Muscle of back (tissue), 11 donors: ENCODE measurements around the gene MYH9. TPM values are rescaled to one million over a fixed set of nuclear protein-coding genes. Genes with fewer than 3 reads are reported as not detected.
"Not testable (repeated sequence)": the region's sequence is repeated elsewhere in the genome, so short reads cannot be mapped to it uniquely, and the experiment has no call there.

Experiments
- DNase-seq, 3 donors: peaks; one replicate each; pipeline versions ENCODE4 v3.0.0 to v3.0.0-alpha.2; 2013
- polyA plus RNA-seq, 10 donors: library from polyadenylated mRNA; unstranded; fragments of 120-200 nt; gene quantifications; one replicate each; pipeline ENCODE4 v1.2.1, GENCODE V29; 2013; ENCODE audit not compliant: insufficient read length in 10 of 10

MYH9 gene
- polyA plus RNA-seq, 10 donors, result 89.8 to 154 (median 103) TPM

DNA sequence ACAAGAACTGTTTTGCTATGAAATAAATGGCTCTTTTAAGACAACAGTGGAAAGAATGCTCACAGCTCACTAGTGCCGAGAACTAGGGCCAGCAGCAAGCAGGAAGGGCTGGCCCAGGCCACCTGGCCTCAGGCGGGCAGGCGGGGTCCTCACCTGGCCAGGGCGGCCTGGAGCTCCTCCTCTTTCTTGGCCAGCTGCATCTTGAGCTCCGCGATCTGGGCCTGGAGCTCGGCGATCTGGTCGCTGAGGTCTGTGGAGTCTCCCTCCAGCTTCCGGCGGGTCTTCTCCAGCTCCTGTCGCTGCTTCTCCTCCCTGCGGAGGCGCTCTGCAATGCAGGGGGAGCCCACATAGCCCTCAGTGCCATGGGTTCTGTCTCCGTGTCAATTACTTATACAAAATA lies 91.1 kb downstream of the MYH9 start:
- DNase-seq, result no peak

DNA sequence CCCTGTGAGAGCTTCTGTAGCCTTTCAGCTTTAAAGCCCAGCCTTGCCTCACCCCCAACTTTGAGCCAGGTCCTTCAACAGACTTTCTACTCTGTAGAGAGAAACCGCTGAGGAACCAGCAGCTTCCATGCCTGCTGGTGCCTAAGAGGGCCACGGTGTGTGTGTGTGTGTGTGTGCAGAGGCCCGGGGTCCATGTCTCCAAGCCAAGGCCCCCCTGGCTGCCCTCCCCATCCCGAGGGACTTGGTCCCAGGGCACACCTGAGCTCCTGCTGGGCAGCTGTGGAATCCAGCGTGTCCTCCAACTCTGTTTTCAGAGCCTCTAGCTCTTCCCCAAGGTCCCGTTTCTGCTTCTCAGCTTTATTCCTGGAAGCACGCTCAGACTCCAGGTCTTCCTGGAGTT lies 92.5 kb downstream of the MYH9 start:
- no peak for DNase-seq

DNA sequence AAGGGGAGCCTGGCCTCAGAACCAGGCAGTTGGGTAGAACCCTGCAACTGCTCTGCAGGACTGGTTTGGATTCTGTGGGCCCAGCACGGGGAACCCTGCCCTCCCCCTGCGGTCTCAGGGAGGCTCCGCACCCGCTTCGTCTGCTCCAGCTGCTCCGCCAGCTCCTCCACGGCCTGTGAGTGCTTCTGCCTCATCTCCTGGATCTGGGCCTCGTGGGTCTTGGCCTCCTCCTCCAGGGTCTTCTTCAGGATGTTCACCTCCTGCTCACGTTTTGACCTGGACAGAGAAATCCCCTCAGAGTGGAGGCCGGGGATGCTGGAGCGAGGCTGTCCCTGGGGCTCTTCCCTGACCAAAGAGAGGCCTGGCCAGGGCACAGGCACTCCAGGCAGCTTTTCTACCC lies 93.0 kb downstream of the MYH9 start:
- no peak for DNase-seq

DNA sequence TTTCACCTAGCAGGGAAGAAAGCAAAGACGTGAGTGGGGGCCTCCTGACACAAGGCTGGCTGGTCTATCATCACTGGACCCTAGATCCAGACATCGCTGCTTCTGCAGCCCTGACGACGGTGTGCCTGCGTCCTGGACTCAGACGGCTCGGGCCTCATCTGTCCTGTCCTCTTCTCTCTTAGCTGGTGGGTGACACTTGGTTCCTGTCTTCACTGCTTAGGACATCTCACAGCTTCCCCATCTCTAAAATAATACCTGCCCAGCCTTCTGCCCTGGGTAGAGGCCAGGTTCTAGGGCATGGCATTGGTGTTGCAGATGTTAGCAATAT lies 93.5 kb downstream of the MYH9 start:
- no peak for DNase-seq

DNA sequence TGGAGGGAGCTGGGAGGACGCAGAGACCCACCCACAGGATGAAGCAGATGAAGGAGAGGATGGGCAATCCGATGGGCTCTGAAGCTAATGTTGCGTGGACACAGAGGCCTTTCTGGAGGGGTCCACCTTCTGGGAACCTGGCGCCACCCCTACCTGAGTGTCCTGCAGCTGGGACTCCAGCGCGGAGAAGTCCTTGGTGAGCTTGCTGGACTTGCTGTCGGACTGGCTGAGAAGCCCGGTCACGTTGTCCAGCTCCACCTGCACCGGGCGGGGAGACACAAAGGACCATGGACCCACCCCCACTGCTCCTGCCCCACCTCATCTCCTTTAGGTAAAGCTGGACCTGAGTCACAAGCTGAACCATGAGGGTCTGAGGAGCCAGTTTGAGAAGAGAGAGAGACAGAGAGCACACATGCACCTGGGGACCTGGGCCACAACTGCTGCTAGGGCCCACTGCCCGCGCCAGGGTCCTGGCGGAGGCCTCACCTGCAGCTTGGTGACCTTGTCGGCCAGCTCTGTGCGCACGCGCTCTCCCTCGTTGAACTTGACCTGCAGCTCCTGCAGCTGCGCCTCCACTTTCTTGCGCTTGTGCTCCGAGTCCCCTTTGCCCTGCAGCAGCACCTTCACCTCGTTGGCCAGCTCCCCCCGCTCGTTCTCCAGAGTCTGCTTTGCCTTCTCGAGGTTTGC lies 94.0 kb downstream of the MYH9 start:
- DNase-seq, result no peak

DNA sequence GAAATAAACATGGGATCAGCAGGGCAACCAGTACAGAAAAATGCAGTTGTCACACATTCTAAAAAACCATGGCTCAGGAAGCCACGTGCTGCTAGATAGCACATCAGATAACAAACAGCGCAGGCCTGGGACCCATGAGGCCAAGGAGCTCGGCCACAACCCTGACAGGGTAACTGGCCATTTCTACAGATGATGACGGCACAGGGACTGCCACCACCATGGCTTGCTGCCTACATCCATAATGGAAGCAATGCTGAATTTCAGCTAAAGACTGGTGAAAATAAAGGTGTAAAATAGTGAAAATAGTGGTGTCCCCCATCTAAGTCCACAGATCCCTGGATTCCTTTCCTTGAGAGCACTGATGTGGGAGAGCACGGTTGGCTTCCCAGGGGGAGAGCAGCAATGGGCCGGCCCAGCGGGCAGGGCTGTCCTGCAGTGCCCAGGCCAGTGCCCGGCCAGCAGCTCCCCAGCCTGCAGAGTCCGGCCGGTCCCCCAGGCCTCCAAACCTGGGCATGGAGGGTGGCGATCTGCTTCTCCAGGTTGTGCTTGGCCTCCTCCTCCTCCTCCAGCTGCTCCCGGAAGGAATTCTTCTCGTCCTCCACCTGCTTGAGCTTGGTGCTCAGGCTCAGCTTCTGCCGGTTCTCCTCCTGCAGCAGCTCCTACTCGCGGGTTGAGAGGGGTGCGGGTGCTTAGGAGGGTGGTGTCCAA lies 94.8 kb downstream of the MYH9 start:
- no peak for DNase-seq

DNA sequence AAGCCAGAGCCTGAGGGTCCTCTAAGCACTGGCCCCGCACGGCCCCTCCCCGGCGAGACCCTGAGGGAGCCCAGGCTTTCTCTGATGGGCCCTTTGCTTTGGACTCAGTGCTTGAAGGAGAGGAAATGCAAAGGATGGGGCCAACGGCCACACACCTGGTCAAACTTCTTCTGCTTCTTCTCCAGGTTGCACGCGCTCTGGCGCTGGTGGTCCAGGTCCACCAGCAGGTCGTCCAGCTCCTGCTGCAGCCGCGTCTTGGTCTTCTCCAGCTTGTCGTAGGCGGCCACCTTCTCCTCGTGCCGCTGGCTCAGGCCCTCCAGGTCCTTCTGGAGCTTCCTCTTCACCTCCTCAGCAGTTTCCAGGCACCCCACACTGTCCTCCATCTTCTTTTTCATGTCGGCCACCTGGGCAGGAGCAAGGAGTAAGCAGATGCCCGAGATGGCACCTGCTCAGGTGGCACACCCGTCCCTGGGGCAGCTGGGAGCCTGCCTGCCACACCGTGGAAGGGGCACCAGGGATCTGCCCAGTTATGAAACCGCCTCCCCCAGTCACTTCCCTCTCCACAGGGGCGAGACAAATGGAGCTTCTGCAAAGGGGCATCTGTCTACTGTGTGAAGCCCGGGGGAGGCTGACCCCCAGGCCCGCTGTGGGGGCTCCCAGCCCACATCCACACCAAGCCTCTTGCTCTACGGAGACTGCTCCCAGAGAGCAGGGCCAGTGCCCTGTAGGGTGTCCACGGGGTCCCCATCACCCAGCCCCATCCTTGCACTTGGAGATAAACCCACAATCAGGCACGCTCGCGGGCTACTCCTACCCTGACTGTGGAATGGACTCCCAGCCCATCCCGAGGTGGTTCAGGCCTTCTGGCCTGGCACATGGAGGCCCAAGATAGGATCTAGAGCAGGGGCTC lies 95.7 kb downstream of the MYH9 start:
- DNase-seq, result no peak

DNA sequence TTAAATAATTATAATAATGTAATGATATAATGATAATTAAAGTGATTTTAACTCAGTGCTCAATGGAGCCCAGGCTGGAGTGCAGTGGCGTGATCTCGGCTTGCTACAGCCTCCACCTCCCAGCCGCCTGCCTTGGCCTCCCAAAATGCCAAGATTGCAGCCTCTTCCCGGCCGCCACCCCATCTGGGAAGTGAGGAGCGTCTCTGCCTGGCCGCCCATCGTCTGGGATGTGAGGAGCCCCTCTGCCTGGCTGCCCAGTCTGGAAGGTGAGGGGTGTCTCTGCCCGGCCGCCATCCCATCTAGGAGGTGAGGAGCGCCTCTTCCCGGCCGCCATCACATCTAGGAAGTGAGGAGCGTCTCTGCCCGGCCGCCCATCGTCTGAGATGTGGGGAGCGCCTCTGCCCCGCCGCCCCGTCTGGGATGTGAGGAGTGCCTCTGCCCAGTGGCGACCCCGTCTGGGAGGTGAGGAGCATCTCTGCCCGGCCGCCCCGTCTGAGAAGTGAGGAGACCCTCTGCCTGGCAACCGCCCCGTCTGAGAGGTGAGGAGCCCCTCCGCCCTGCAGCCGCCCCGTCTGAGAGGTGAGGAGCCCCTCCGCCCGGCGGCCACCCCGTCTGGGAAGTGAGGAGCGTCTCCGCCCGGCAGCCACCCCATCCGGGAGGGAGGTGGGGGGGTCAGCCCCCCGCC lies 97.2 kb downstream of the MYH9 start:
- not testable (repeated sequence) for DNase-seq

DNA sequence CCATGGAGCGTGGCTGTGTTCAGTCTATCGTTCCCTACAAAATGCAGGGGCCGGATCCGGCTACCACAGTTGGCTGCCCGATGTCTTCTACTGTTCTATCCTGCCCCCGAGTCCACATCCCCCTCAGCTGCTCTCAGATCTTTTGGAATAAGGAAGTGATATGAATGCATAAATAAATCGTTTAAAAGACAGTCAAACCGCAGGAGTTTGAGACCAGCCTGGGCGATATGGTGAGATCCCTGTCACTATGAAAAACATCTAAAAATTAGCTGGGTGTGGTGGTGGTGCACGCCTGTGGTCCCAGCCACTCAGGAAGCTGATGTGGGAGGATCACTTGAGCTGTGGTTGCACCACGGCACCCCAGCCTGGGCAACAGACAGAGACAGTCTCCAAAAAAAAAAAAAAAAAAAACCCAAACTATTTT lies 97.8 kb downstream of the MYH9 start:
- DNase-seq, result not testable (repeated sequence)

DNA sequence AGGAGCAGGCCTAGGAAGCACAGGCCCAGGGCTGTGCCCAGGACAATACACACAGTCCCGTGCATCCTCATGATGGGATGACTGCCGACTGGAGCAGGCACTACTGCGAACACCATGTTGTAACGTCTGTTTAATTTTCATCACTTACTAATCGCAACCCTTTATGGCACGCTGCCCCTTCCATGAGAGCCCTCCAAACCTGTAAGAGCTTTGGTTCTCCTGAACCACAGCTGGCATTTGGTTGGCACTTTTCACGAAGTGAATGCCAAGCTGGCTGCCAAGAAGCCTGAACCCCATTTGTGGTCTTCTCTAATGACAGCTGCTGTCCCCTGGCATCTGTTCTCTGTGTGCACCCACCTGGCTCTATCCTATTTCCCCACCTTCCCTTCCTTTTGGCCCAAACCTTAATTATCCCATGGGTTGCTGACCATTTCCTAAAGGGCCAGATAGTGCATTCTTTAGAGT lies 98.3 kb downstream of the MYH9 start:
- DNase-seq, result no peak

DNA sequence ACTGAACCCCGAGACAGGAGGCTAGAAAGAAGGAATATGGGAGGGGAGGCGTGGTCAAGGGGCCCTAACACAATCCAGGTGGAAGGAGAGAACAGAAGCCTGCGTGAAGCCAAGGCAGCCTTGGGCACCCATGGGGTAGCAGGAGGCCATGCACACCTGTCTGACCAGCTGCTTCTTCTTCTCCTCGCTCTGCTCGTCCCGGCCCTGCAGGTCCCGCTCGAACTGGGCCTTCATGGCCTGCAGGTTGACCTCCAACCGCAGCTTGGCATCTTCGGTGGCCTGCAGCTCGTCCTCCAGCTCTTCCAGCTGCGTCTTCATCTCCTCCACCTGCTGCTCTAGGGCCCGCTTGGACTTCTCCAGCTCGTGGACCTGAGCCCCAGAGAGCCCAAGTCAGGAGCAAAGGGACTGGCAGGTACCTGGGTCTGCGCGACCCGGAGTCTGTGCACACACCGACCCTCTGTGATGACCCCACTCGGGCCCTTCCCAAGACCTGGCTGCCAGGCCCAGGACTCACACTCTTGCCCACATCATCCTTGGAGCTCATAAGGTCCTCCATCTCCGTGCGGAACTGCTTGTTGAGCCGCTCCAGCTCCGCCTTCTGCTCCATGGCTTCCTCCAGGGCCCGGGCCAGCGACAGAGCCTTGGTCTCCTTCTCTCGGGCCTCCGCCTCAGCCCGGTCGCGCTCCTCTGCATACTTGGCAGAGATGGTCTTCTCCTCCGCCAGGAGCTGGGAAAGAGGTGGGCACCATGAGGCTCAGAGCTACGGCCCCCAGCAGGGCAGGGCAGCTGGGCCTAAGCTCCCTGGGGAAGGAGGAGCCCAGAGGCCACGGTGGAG lies 99.0 kb downstream of the MYH9 start:
- DNase-seq, result no peak

DNA sequence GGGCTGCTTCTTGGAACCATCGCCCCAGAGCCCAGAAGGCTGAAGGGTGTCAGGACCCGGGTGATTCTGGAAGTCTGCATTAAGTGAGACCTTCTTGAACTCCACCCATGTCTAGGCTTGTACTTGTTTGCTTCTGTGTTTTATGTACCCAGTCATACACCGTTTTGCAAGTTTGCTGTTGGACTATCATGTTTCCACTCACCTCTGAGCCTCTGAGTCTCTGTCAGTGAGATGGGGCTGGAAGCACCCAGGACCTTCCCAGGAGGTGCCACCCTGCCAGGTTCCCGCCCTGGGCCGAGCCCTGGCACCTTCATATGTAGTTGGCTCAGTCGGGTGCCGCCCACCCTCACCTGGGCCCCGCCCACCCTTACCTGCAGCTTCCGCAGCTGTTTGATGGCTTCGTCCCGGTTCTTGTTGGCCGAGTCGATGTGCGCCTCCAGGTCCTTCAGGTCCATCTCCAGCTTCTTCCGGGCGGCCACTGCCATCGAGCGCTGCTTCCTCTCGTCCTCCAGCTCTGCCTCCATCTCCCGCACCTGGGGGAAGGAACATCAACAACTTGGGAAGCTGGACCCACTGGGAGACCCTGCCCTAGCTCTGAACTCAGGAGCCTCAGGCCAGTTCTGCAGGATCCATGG lies 99.8 kb downstream of the MYH9 start:
- no peak for DNase-seq

DNA sequence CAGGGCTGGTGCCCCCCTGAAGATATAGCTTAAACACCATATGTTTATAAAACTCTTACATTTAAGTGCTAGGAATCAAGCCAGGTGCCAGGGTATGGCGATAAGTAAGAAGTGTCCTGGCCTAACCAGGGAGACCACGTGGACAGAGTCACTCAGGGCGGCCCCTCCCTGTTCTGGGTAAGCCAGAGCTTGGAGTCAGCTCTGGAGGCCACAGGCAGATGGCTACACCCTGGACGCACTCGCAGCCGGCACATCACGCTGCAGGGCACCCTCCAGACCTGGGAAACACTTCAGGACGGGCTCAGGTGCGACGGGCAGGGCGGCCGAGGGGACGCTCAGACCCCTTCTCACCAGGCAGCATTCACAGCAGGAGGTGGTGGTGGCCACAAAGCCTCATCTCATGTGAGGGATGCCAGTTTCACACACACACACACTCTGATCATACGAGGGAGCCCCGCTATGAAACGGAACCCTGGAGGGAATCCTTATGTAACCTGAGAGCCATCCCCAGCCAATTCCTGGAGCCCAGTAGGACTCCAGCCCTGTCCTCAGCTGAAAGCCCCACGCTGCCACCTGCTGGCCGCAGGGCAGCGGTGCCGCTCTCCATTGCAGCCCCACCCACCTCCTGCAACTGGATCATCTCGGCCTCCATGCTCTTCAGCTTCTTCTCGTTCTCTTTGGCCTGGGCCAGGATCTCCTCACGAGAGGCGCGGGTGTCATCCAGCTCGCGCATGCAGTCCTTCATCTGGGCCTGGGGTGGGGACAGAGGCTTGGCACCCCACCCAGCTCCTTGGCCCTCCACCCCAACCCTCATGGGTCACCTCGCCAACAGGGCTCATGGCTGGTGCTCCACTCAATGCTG lies 101.4 kb downstream of the MYH9 start:
- peak; percentile 66 to 90 (median 82) for DNase-seq

DNA sequence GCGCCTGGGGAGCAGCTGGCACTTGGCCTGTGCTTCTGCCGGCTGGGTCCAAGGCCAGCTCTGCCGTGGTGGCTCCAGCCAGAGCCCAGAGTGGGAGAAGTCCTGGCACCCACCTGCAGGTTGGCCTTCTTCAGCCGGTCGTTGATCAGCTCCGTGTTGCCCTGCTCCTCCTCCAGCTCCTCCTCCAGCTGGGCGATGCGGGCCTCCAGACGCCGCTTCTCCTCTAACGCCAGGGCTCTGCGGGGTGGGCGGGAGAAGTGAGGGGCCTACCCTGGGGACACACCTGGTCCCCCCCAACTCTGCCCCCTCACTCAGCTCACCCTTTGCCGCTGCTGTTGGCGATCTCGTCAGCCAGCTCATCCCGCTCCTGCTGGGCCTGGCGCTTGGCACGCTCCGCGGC lies 102.2 kb downstream of the MYH9 start:
- no peak for DNase-seq

DNA sequence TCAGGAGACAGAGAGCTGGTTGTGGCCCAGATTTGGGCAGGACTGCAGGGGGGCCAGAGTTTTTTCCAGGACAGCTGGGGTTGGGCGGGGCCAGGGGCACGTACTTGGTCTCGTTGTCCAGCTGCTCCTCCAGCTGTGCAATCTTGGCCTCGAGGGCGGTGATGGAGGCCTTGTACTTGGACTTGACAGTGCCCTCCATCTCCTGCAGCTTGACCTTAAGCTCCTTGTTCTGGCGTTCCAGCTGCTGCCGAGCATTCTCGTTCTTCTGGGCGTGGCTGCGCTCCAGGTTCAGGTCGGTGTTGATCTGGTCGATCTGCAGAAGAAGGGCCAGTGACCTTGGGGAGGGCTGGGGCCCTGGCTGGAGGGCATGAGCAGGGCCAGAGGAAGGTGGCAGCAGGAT lies 102.8 kb downstream of the MYH9 start:
- peak; percentile 29 to 40 (median 33) for DNase-seq

DNA sequence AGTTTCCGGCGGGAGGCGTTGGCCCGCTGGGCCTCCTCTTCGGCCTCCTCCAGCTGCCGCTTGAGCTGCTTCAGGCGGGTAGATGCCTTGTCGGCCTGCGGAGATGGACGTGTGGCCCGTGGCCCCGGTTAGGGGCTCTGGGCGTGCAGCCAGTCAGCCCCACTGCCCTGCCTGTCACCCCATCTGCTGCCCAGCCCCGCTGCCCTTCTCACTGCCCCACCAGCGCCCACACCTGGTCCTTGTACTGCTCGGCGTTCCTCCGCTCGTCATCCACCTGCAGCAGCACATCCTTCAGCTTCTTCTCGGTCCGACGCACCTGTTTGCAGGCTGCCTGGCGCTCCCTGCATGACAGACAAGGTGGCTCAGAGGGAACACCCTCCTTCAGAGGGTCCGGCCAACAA lies 103.6 kb downstream of the MYH9 start:
- no peak for DNase-seq

DNA sequence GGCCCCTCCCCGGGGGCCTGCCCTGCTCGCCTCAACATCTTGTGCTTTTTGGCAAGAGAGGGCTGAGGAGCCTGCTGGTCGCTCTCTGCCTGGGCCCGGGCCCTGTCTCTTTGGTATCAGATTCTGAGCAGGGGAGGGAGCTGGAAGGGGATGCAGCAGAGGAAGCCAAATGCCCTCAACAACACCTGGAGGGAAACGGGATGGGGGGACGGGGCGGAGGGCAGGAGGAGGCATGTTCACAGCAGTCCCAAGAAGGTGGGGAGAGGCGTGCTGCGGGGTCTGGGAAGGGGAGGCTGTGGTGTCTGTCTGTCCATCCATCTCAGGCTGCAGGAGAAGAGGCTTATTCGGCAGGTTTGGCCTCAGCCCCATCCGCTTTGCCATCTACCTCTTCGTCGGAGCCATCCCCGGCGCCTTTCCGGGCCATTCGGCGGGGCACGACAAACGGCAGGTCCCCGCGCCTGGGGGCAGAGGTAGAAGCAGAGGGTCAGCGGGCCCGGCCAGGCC lies 105.4 kb downstream of the MYH9 start:
- no peak for DNase-seq

DNA sequence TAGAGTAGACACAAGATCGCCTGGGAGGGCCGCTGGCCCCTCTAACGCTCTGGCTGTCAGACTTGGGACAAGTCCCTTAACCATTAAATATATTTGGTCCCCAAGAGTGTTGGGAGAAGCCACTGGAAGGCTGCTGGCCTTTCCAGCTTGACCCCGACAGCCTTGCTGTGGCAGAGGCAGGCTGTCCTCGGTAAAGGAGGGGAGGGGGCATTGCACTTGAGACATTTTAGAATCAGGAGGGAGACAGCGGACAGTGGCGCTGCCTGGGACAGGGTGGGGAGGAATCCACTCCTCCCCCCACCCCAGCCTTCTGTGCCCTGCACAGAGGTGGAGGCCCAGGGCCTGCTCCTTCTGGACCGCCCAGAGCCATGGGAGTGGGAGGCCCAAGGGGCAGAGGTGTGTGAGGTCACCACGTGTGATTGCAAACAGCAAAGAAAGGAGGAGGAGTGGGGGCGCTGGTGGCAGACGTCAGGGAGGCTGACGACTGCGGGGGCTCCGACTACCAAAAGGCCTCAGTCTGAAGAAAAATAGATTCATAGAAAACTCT lies 105.9 kb downstream of the MYH9 start:
- DNase-seq, result no peak

DNA sequence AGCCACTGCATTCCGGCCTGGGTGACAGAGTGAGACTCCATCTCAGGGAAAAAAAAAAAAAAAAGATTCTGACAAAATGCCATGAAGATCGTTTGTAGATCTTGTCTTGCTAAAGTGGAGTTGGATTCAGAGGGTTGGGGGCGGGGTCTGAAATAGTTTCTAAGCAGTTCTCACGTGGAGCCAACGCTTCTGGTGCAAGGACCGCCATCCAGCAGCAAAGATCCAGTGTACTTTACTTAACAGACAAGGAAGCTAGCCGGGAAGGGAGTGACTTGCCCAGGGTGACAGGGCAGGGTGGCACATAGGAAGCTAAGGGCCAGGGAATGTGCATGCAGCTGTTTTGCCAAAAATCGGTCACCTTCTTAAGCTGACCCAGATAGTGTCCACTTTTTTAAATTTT lies 107.4 kb downstream of the MYH9 start:
- no peak for DNase-seq
